Stimulated activated CD8-positive, alpha-beta memory T cell treated with anti-CD3 and anti-CD28 coated beads, Interleukin-4, amount 100 ng/mL, for 48 hours (primary cell): ENCODE results near the gene DGCR6L.
A peak's percentile ranks its signal among the peaks of the same experiment; 100 is the strongest.
"Not testable (repeated sequence)": the region's sequence is repeated elsewhere in the genome, so short reads cannot be mapped to it uniquely, and the experiment has no call there.

ENCODE experiments used
- DNase-seq: peaks from one replicate; pipeline ENCODE4 v3.0.0-alpha.2; 2020

DGCR6L gene

GRCh38 chr22:20290578-20291248, 29.1 kb downstream of the DGCR6L start:
- DNase-seq: no peak

GRCh38 chr22:20290045-20290392, 29.8 kb downstream of the DGCR6L start:
- no peak for DNase-seq

- DNase-seq: not testable (repeated sequence)
Measured at GRCh38 chr22:20289182-20290044, 30.4 kb downstream of the DGCR6L start.

GRCh38 chr22:20286784-20287423, 33.0 kb downstream of the DGCR6L start:
- not testable (repeated sequence) for DNase-seq

GRCh38 chr22:20286312-20286660, 33.6 kb downstream of the DGCR6L start:
- not testable (repeated sequence) for DNase-seq

GRCh38 chr22:20285473-20286311, 34.2 kb downstream of the DGCR6L start:
- peak; percentile 94 for DNase-seq

- no peak for DNase-seq
Measured at GRCh38 chr22:20284471-20285086, 35.3 kb downstream of the DGCR6L start.

- DNase-seq: no peak
Measured at GRCh38 chr22:20283674-20284066, 36.2 kb downstream of the DGCR6L start.

GRCh38 chr22:20282901-20283673, 36.8 kb downstream of the DGCR6L start:
- DNase-seq: no peak

- no peak for DNase-seq
Measured at GRCh38 chr22:20281891-20282290, 38.0 kb downstream of the DGCR6L start.

- not testable (repeated sequence) for DNase-seq
Measured at GRCh38 chr22:20281473-20281872, 38.4 kb downstream of the DGCR6L start.

- DNase-seq: no peak
Measured at GRCh38 chr22:20280866-20281265, 39.0 kb downstream of the DGCR6L start.

GRCh38 chr22:20280163-20280562, 39.7 kb downstream of the DGCR6L start:
- DNase-seq: not testable (repeated sequence)

GRCh38 chr22:20279662-20280134, 40.2 kb downstream of the DGCR6L start:
- DNase-seq: peak; percentile 37

- DNase-seq: not testable (repeated sequence)
Measured at GRCh38 chr22:20278726-20279490, 41.0 kb downstream of the DGCR6L start.

GRCh38 chr22:20277936-20278635, 41.8 kb downstream of the DGCR6L start:
- DNase-seq: not testable (repeated sequence)

GRCh38 chr22:20276468-20276867, 43.4 kb downstream of the DGCR6L start:
- DNase-seq: no peak

- no peak for DNase-seq
Measured at GRCh38 chr22:20275836-20276235, 44.0 kb downstream of the DGCR6L start.

- not testable (repeated sequence) for DNase-seq
Measured at GRCh38 chr22:20275325-20275724, 44.5 kb downstream of the DGCR6L start.

- DNase-seq: not testable (repeated sequence)
Measured at GRCh38 chr22:20274374-20274773, 45.5 kb downstream of the DGCR6L start.
